ENCODE data around the gene DHX34.
A peak's percentile ranks its signal among the peaks of the same experiment; 100 is the strongest.

The DHX34 gene

GRCh38 chr19:47350630-47351029, 1.5 kb downstream of the DHX34 start:
- TF ChIP-seq CTCF (IDR thresholded peaks at IDR 0.05) = no peak

DNA sequence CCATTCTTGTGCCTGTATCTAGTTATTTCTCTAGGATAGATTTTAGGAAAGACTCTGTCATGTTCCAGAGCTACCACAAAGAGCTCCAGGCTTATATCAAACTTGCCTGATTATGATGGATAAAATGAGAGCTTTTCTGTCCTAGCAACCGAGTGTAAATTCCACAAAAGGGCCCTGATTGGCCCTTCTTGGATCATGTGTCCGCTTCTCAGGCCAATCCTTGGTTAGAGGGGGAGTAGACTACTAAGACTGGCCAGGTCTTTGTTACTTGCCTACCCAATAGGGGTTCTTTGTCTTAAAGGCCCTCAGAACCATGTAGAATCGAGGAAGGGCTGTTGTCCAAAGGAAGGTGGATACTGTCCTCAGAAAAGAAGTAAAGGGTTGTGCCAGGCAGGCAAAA, 2.4 kb downstream of the DHX34 start:
- no peak for TF ChIP-seq CTCF (IDR thresholded peaks at IDR 0.05)

DNA sequence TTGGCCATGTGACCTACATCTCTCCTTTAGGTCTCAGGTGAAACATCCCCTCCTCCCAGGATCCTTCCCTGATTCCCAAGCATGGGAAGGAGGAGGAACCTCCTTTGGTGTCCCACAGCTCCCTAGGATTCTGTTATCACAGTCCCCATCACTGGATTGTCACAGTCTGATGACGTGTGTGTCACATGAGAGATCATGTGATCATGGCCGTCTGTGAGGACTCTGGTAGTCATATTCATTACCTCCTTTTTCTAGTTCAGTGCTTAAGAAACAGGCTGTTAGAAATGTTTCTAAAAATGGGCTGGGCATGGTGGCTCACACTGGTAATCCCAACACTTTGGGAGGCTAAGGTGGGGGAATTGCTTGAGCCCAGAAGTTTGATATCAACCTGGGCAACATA, 3.0 kb downstream of the DHX34 start:
- TF ChIP-seq CTCF (IDR thresholded peaks at IDR 0.05) = no peak

- no peak for TF ChIP-seq CTCF (IDR thresholded peaks at IDR 0.05)
These were observed 4.2 kb downstream of the DHX34 start for GRCh38 chr19:47353307-47353712.

- no peak for TF ChIP-seq CTCF (IDR thresholded peaks at IDR 0.05)
These were observed 7.8 kb downstream of the DHX34 start for GRCh38 chr19:47356900-47357299.

- peak; percentile 10; the same call in 1 of the 2 replicates for TF ChIP-seq CTCF (IDR thresholded peaks at IDR 0.05)
These were observed 8.9 kb downstream of the DHX34 start for GRCh38 chr19:47357788-47358680.

GRCh38 chr19:47358936-47359335, 9.8 kb downstream of the DHX34 start:
- no peak for TF ChIP-seq CTCF (IDR thresholded peaks at IDR 0.05)
